AG09319 (cell line): ENCODE results near the gene WFDC1.

ENCODE experiments used
- DNase-seq: peaks from one replicate; pipeline ENCODE4 v3.0.0-alpha.2; 2010; ENCODE audit warnings: low read depth; ENCODE audit errors: extremely low read depth
- CTCF ChIP-seq: IDR thresholded peaks from 2 replicates; pipeline ENCODE4 v1.5.1; 2011; ENCODE audit warnings: low read depth, mild to moderate bottlenecking, inconsistent platforms, low read length, moderate library complexity

Gene WFDC1

DNA sequence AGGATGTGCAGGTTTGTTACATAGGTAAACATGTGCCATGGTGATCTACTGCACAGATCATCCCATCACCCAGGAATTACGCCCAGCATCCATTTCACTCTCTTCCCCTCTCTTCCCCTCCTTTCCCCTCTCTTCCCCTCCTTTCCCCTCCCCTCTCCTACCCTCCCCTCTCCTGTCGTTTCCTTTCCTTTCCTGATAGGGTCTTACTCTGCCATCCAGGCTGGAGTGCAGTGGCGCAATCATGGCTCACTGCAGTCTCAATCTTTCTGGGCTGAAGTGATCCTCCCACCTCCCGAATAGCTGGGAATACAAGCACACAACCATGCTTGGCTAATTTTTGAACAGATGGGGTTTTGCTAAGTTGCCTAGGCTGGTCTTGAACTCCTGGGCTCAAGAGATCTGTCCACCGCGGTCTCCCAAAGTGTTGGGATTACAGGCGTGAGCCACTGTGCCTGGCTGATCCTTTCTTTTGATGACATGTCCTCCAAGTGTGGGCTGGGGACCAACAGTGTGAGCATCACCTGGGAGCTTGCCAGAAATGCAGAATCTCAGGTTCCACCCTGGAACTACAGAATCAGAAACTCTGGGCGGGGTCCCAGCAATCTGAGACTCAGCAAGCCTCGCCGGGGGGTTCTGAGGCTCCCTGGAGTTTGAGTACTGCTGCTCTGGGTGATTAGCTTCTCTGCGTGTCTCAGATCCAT lies 84.5 kb downstream of the WFDC1 start:
- no peak for TF ChIP-seq CTCF
- DNase-seq = no peak
